ENCODE data around the gene SCAMP3.
A peak's percentile ranks its signal among the peaks of the same experiment; 100 is the strongest.

Gene SCAMP3

DNA sequence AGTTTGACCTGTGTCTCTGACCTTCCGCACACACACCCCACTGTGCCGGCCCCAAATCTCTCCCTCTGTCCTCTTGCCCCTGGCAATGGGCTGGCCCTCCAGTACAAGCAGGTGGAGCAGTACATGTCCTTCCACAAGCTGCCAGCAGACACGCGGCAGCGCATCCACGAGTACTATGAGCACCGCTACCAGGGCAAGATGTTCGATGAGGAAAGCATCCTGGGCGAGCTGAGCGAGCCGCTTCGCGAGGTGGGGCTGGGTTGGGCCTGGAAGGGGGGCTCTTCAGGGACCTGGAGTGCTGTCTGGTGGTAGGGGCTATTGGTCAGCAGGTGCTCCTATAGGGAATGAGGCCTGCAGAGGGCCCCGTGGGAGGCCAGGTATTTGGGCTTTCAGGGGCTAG lies 22.9 kb upstream of the SCAMP3 start:
- DNase-seq, result no peak

DNA sequence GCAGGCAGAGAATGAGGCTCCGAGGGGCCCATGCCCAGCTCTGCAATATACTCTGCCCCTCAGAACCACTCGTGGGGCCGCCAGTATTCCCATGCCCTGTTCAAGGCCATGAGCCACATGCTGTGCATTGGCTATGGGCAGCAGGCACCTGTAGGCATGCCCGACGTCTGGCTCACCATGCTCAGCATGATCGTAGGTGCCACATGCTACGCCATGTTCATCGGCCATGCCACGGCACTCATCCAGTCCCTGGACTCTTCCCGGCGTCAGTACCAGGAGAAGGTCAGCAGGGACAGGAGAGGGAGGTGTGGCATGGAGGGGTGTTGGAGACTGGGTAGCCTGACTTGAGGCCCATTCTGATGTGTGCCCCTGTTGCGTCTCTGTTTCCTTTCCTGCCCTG lies 22.3 kb upstream of the SCAMP3 start:
- no peak for DNase-seq

DNA sequence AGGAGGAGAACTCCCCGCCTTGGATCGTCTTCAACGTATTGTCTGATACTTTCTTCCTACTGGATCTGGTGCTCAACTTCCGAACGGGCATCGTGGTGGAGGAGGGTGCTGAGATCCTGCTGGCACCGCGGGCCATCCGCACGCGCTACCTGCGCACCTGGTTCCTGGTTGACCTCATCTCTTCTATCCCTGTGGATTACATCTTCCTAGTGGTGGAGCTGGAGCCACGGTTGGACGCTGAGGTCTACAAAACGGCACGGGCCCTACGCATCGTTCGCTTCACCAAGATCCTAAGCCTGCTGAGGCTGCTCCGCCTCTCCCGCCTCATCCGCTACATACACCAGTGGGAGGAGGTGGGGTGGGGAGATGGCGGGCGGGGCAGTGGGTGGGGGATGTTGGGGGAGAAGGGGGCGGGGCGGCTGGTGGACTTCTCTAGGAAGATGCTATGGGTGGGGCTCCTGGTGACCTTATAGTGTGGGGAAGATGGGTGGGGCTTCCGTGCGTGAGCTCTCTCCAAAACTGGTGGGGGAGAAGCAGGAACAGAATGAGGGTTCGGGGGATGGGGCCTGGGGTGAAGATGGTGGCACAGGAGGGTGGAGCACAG lies 20.4 kb upstream of the SCAMP3 start:
- no peak for DNase-seq

DNA sequence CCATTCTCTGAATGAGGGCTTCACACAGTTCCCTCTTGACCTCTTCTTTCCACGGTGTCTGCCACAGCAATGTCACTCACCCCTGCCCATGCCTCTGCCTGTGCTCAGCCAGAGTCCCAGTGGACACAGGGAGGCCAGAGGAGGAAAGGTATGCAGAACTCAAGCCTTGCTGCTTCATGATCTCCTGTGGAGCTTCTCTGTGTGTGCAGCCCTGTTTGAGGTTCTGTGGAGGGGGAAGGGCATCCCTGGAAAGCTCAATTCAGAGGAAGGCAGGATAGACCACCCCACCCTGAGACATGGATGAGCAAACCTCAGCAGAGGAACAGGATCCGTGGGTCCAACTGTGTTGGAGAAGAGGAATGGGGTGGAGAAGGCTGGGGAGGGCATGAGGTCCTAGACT lies 17.1 kb upstream of the SCAMP3 start:
- no peak for DNase-seq

DNA sequence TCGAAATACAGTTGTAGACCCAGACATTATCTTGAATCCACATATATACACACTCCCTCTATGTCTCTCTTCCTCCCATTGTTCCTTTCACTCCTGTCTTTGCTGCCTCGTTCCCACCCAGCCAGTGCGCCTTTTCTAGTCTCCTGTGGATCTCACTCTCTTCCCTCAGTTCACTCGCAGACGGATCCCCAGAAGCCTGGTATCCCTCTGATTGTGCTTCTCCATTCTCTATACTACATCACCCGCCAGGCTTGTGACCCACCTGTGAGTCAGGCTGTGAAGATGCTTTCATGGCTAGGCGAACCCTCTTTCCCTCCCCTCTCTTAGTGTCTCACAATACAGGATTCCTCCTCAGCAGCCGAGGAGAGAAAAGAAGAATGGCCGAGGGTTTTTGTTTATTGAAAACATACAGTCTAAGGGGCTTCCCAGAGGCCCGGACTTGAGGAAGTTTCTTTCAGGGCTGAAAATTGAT lies 16.6 kb upstream of the SCAMP3 start:
- DNase-seq, result no peak

DNA sequence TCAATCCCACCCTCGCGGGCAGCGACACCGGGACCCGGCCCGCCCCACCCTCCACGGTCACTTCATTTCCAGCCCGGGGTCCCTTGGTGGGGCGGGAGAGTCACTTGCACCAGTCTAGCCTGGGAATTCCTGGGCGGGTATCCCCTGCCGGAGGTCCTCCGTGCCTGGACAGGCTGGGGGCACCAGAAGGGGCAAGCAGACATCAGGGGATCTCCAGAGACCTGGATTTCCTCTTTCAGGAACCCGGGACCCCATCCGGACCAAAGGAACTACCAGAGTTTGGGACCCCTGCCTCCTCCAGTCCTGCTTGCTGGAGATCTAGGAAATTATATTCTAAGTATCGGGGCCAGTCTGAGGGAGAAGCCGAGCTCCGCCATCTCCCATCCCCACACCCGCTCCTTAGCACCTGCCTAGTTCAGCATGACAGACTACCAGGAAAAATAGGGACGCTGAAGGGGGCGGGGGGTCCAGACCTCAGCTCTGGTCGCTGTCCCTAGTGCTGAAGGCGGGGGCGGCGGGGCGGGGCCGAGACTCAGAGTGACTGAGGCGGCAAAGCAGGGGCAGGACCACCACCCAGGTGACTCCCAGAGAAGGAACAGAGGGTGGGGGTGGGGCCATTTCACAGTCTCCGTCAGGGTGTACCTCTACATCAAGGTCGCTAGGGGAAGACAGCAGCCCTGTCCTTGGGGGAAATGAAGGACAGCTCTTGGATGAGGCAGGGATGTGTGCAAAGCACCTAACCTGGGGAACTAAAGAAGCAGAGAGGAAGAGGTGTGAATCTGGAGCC lies 15.9 kb upstream of the SCAMP3 start:
- DNase-seq, result peak; percentile 70 to 81

DNA sequence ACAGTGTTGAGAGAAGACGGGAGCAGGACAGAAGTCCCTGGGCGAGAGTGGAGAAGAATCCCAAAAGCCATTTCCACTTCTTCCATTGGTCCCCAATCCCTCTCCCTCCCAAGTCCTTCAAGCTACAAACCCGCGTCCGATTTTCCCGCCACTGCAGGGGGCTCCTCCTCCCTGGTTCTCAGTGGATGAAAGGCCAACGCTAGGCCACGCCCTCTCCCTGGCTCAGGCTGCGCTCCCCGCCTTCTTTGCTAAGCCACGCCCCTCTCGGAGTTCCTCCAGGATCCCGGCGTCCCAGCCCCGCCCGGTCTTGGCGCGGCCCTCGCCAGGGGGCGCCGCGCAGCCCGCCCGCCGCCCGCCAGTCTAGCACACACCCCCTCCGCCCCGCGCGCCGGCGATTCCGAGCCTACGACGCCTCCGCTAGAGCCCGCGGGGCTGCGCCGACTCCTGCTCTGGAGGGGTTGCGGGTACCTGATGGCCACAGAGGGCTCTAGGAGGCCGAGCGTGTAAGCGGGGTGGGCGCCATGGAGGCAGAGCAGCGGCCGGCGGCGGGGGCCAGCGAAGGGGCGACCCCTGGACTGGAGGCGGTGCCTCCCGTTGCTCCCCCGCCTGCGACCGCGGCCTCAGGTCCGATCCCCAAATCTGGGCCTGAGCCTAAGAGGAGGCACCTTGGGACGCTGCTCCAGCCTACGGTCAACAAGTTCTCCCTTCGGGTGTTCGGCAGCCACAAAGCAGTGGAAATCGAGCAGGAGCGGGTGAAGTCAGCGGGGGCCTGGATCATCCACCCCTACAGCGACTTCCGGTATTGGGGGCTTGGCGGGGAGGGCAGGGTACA lies 15.1 kb upstream of the SCAMP3 start, which contains the start of gene HCN3:
TSS of gene HCN3 (plus strand) at position 394 of the 832 bp plus-strand sequence. CDS start at position 522, 128 bp downstream.
- peak; percentile 94 to 96 for DNase-seq

DNA sequence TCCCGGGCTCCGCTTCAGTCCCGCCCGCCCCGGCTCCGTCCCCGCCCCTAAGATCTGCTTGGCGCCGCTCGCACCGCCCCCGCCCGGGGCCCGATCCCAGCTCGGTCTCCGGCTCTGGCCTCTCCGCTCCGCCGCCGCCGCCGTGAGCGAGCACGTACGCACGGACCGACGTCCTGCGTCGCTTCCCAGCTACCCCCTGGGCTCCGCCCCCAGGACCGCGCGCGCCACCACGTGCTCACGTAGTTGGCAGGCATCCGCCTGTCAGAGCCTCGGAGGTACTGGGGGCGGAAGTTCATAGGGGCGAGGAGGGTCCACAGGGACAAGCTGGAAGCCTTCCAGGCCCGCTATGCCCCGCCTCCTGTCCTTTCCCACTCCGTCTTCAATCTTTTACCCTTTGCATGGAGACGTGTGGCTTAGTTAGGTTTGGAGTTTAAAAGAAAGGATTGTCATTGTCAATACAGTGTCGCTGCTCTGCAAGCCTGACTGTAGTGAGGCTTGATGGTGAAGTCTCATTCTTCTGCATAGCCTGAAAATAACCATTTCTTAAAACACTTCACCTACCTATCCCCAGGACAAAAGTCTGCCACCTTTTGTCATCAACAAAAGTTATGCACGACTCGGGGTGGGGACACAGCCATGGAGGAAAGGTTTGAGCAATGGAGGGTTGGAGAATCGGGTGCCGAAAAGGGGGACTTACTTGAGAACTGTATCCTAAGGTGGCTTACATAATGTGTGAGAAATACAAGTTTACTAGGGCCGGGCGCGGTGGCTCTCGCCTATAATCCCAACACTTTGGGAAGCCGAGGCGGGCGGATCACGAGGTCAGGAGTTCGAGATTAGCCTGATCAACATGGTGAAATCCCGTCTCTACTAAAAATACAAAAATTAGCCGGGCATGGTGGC lies 11.4 kb upstream of the SCAMP3 start, which contains the start of gene CLK2:
TSS of gene CLK2 (minus strand) at position 162 of the 903 bp plus-strand sequence. CDS start 2,527 bp downstream, outside the sequence.
- DNase-seq, result peak; percentile 93

DNA sequence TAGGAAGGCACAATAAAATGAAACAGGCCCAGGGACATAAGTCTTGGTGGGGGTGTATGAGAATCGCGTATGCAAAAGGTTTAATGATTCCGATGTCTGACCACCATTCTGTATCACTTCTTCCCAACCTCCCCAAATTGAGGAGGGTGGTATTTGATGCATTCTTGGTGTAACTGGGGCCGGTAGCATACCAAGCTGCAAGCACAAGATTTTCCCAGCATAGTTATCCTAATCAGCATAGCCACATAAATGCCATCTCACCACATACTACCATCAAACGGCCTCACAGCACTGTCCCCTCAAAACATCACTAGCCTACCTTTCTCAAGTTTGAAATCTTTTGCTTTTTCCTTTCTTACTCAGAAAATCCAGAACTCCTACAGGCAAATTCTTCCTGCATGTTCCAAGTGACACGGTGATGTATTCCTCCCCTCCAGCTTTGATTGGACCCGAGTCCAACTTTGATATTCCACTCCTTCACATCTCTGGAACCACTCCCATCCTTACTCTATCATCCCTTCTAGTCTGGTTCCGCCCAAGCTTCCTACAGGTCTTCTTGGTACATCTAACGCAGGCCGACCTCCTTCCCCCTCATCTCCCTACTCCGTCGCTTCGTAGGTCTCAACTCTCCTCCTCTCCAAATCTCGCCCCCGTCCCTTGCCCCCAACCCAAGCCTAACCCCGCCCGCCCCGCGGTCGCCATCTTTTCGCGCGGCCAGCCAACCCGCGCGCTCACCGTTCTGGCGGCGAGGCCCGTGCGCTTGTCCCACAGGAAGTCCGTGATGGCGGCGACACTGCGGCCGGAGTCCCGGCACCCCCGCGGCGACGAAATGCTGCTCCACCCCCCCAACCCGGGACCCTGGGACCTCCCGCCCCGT lies 10.5 kb upstream of the SCAMP3 start:
- no peak for DNase-seq

DNA sequence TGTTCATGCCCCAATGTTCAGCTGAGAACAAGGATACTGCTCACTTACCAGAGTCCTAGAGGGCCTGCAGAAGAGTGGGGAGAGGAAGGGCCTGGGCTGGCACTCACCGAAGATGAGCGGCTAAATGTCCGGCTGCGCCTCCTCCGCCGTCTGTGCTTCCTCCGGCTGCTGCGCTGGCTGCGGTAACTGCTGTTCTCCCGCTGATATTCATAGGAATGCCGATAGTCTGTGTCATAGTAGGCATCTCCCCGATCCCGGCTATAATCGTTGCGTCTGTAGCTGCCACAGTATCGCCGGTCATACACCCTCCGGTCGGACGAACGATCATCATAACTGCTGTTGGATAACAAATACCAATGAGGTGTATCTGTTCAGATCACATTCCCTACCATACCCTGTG lies 7.2 kb upstream of the SCAMP3 start:
- DNase-seq, result no peak

DNA sequence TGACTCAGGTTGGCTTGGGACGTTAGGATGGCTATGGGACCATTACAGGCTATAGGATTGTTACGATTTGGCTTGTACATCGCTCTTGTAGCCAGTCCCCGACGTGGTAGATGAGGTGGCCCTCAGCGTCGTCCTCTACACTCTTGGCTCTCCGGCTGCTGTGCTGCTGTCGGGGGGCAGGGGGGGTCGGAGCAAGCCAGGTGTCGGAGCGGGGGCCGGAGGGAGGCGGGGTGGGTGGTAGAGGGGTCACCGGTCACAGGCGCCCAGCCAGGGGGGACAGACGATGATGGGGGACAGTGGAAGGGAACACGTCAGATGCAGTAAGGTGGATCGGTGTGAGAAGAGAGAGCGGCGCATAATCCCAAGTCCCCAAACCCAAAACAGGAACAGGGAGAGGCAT lies 6.5 kb upstream of the SCAMP3 start:
- no peak for DNase-seq

DNA sequence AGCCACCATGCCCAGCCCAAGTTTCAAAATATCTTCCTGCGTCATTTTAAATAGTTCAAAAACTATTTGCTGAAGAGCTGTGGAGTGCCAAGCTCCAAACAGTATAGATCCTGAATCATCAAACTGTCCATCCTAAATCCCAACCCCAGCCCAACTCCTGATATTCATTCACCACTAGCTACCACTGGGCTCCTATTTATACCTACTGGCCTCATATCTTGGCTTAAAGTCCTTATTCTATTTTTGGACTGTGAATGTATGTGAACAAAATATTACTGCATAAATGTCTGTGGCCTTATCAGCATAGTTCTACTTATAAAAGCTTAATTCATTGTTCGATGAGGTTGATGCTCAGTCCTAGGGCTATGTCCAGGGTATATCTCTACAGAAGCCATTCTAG lies 5.2 kb upstream of the SCAMP3 start:
- no peak for DNase-seq

DNA sequence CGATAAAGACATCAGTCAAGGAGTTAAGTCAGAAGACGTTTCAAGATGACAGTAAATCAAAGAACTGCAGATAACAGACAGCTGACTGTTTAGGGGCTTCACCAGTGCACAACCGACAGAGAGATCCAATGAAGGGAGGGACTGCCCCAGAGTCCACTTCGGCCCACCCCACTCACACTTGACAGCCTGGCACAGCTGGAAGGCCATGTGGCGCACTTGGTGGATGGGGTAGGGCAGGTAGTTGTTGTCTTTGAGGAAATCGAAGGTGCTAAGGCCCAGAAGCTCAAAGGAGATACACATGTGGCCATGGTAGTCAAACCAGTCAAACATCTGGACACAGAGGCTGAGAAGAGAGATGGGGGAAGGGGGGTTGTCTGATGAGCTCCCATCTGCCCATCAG lies 4.4 kb upstream of the SCAMP3 start:
- DNase-seq, result no peak

DNA sequence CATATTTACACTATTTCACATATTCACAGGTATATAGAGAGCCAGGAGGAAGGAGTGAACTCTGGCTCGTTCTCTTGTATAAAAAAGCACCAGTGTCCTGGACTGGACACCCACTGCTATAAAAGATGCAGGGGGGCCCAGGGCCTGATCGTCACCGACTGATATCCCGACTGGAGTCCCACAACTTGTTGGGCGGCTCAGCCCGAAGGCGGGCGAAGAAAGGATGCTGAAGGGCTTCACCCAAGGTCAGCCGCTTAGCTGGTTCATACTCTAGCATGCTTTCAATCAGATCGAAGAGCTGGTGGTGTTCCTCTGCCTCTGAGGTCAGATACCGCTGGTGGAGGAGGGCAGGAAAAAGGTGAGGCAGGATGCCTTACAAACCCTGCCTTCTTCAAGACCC lies 907 bp upstream of the SCAMP3 start:
- DNase-seq, result no peak

DNA sequence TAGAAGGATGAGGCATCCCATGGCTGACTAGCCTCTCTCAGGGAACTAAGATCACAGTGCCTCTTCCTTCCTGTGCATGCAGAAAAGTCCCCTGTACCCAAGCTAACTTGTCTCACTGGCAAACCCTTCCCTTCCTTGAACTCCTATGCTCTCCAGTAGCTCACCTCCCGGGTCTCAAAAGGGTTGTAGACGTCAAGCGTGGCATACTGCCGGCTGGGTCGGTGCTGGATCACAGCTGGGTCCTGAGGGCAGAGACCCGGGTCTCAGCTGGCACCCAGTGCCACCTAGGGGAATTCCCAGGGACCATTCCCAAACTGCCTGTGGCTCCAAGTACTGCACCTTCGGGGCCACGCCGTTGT lies 688 bp downstream of the SCAMP3 start:
- peak in 1 of 2 donors; percentile 28 for DNase-seq

DNA sequence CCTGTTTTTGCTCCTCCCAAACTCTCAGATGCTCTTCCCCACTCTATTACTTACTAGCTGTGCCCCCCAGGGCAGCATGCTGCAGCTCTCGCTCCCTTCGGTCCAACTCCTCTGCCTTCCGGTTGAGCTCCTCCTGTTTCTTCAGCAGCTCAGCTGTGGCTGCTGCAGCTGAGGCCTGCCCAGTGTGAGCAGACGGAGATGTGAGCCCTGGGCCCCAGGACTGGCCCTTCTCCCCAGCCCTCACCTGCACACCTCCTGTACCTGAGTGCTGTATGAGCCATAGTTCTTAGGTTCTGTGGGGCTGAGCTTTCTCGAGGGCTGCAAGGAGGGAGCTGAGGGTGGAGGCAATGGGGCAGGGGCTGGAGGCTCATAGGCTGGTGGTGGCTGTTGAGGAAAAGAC lies 1.9 kb downstream of the SCAMP3 start:
- no peak for DNase-seq

DNA sequence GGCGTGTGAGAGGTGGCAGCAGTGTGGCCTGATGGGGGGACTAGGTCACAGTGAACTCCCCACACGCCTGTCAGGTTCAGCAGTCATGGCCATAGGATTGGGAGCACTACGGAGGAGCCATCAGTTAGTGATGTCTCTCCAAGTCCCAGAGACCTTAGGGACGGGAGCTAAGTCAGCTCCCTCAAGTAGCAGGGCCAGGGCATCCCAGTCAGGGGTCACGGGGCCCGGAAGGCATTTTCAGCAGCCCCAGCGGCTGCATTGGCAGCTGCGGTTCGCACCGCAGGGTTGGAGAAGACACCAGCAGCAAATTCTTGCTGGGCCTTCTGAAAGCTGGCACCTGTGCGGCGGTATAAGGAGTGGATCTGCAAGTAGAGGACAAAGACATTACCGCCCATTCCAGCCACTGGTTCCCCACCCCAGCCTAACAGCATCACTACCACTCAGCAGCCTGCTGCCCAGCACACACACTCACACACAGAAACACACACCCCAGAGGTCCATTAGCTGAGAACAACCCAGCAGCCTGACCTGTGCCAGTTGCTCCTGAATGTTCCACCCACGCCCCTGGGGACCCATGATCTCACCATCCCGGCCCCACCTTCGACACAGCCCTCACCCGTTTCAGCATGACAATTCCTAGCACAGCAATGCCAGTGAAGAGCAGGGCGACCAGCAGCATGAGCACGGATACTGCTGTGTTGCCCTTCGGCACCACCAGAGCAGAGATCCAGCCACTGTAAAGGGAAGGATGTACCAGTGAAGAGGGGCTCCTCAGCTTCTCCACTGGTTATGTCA lies 5.9 kb downstream of the SCAMP3 start:
- DNase-seq, result no peak

DNA sequence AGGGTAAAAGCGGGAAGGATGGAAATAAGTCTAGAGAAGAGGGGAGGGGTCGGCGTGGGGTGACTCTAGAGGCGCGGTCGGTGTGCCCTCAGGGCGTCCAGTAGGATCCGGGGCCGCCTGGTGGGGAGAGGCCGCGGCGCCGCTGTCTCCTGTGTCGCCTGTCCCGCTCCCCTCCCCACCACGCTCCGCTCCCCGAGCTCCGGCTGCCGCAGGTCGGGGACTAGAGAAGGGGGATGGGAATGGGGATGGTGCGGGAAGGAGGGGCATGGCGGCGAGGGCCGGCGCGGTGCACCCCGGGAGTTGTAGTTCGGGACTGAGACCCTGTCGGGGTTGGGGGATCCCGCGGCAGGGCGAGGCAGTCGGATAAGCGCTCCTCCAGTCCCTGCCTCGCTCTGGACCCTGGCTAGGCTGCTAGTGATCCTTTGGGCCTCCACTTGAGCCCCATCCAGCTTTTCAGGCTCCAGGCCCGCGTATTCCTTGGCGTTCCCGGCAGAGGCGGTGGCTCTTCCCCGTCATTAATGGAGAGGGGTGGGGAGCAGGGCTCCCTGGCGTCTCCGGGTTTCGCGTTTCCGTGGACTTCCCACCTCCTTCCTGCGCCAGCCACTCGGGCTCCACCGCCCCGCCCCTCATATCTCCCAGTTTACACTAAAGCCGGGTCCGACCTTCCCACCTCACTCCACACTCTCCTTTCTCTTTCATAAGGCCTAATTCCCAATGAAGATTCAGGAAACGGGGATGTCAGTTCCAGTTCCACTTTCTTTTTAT lies 6.7 kb downstream of the SCAMP3 start, which contains the start of gene ENTREP3:
TSS of gene ENTREP3 (minus strand) at position 241 of the 765 bp plus-strand sequence. CDS start 606 bp downstream, outside the sequence.
- DNase-seq, result peak; percentile 77 to 82

DNA sequence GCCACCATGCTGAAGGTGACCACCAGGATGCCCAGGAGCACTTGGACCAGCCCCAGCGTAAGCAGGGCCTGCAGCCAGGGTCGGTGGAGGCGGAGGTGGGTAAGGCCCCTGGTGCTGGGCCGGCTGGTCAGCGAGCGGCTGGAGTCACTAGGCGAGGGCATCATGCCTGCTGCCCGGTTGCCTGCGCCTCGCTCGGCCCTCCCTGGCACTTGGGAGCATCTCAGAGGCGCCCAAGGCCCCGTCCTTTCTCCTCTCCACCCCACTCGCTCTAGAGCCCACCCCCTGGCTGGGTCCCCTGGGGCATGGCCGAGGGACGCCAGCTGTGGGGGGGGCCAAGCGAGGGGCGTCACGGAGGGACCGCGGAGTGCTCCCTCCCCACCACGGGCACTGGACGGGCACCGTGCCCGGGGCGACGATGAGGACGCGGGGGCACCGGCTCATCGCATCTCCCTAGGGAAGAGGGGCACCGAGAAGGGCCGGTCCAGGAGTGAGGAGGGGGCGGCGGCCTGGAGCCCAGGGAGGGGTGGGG lies 7.4 kb downstream of the SCAMP3 start:
- no peak for DNase-seq
